Stomach (tissue), 4 donors: ENCODE measurements around the gene RBMS1.
A peak's percentile ranks its signal among the peaks of the same experiment; 100 is the strongest.

ENCODE experiments used
- CTCF ChIP-seq, 7 experiments: fragments of 450-650 bp in 4 of 7; fragments of 200-600 bp in 3 of 7; sonication (generic) in 3 of 7; IDR thresholded peaks; one replicate each; pipeline ENCODE4 v1.5.1; 2016 to 2019; ENCODE audit warnings: antibody characterized with exemption in 7 of 7, control low read depth in 2 of 7, mild to moderate bottlenecking in 1 of 7
- POLR2A ChIP-seq, 4 donors: fragments of 450-650 bp; IDR thresholded peaks; one replicate each; pipeline ENCODE4 v1.6.1; 2016; ENCODE audit warnings: antibody characterized with exemption in 4 of 4, control low read depth in 2 of 4, mild to moderate bottlenecking in 1 of 4, moderate library complexity in 1 of 4
- POLR2AphosphoS5 ChIP-seq, 3 donors: sonication (generic); formaldehyde crosslinking; IDR thresholded peaks; one replicate each; pipeline ENCODE4 v1.6.1; 2016; ENCODE audit warnings: antibody characterized with exemption in 3 of 3

GRCh38 chr2:160324161-160324800 lies 169.3 kb downstream of the RBMS1 start:
- TF ChIP-seq CTCF (IDR thresholded peaks at IDR 0.05), result peak in 5 of 7 experiments; percentile 58 to 69 (median 62)
- no peak for TF ChIP-seq POLR2AphosphoS5 (IDR thresholded peaks at IDR 0.05)
- no peak for TF ChIP-seq POLR2A (IDR thresholded peaks at IDR 0.05)
